Activated CD4-positive, alpha-beta T cell treated with anti-CD3 and anti-CD28 coated beads, Interleukin-2, Interleukin-6, amounts not matched to agents 100 ng/mL and 50 ng/mL, durations not matched to agents 16 hours and 8 hours (primary cell): Measurements from ENCODE around the gene LRRK2.
"Not testable (repeated sequence)": the region's sequence is repeated elsewhere in the genome, so short reads cannot be mapped to it uniquely, and the experiment has no call there.

Source experiments
- DNase-seq: peaks from one replicate; pipeline ENCODE4 v3.0.0-alpha.2; 2020

The LRRK2 gene

DNA sequence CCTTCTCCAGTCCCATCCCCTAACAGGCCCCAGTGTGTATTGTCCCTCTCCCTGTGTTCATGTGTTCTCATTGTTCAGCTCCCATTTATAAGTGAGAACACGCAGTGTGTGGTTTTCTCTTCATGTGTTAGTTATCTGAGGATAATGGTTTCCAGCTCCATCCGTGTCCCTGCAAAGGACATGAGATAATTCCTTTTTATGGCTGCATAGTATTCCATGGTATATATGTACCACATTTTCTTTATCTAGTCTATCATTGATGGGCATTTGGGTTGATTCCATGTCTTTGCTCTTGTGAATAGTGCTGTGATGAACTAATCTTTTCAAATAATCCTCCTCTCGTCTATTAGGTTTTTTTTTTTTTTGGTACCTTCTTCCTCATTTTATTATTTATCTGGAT lies 25.9 kb downstream of the LRRK2 start:
- DNase-seq, result not testable (repeated sequence)

- no peak for DNase-seq
Observed at GRCh38 chr12:40253936-40254335, 29.1 kb downstream of the LRRK2 start.

- no peak for DNase-seq
Observed at GRCh38 chr12:40254455-40255085, 29.8 kb downstream of the LRRK2 start.

GRCh38 chr12:40258371-40258770 lies 33.6 kb downstream of the LRRK2 start:
- no peak for DNase-seq

DNA sequence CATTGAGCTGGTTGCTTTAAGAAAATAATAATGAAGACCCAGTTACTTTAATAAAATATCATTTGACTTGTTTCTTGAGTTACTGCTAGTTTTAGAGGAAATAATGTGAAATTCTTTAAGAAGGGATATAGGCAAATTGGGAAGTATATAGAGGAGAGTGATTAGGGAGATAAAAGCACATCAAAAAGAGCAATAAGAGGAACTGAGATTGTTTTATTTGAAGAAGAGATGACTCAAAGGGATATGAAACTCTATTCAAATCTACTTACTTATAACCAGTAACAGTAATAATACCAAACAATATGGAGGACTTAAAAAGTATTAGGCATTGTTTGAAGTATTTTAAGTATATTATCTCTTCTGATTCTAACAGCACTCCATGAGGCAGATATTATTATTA lies 37.1 kb downstream of the LRRK2 start:
- no peak for DNase-seq

DNA sequence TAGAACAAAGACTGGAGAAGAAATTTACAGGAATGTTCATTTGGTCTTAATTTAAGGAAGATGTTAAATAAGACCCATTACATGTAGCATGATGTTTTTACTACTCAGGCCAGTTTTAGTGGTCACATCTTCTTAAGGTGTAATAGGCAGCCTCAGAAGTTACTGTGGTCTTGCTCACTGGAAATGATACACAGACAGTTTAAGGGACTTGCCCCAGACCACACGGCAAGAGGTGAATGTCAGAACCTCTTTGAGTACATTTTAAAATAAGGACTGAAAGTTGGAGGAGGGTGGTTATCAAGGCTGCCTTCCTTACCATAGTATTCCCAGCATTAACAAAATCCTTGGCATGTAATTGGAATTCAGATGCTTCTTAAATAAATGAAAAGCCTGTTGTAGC lies 37.9 kb downstream of the LRRK2 start:
- DNase-seq, result no peak

DNA sequence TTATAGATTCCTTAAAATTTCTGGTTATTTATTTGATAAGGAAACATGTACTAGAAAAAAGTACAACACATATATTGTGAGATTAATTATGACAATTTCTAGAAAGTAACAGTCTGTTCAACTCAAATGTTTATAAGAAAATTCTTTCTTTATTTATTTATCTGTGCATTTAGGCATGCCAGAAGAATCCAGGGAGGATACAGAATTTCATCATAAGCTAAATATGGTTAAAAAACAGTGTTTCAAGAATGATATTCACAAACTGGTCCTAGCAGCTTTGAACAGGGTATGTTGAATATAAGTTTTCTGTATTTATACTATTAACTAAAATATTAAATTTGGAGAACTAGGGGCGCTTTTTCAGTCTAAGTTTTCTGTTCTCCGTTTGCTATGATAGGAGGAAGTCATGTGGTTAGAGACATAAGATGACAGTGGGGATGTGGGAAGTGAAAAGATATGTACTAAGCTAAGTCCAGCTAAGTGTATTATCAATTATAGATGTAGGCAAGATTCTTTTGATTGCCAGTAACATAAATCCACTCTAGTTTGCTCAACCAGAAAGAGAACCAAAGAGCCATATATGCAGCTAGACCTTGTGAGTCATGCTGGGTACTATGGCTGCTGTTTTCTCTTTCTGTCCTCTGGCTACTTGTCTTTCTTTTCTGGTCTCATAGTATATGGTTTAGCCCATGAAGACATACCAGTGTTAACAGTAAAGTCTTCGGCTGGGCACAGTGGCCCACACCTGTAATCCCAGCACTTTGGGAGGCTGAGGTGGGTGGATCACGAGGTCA lies 39.0 kb downstream of the LRRK2 start:
- DNase-seq, result no peak

DNA sequence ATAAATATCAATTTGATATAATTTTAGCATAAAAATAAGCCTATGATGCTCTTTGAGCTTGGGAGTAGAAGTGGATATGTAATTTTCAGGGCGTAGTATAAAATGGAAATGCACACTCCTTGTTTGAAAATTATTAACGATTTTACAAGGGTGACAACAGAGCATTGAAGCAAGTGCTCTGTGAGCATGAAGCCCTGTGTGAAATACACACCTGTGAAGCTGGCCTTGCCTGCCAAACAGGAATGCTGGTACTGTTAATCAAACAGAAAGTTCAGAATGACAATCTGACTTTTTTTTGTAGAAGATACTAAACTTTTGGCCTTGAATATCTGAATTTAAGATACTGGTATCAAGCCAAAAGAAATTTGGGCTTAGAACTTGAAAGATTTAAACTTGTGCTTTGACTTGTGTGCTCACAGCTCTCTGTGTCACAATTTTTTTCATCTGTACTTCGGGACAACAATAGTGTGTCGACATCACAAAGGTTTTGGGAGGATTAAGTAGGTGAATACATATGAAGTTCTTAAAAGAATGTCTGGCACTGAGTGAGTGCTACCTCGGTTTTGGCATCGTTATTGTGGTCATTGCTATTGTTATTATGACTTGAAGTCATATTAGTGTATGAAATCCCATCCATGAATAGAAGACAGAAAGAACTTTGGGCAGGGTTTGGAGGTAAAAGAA lies 47.3 kb downstream of the LRRK2 start:
- DNase-seq, result no peak

GRCh38 chr12:40281791-40282364 lies 57.1 kb downstream of the LRRK2 start:
- DNase-seq, result no peak

- DNase-seq, result no peak
Observed at GRCh38 chr12:40286583-40286982, 61.8 kb downstream of the LRRK2 start.

GRCh38 chr12:40287369-40287975 lies 62.7 kb downstream of the LRRK2 start:
- DNase-seq, result no peak

- DNase-seq, result no peak
Observed at GRCh38 chr12:40292788-40293429, 68.1 kb downstream of the LRRK2 start.

GRCh38 chr12:40298341-40298740 lies 73.5 kb downstream of the LRRK2 start:
- DNase-seq, result no peak

DNA sequence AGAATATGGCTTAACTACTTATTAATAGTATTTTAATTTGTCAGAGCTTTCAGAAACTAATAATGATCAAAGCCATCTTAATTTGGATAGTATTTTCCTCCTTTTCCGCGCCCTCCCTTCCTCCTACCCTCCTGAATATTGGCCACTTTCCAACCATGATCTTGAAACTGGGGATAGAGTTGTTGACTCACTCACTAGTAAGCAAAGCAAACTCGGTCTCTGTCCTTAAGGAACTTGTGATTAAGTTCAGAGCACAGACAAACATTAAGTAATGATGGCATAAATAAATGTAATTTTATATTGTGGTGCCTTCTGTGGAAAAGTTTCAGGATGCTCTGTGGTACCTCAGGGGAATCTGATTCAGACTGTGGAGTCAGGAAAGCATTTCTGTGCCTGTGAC lies 75.7 kb downstream of the LRRK2 start:
- no peak for DNase-seq

GRCh38 chr12:40309001-40309400 lies 84.2 kb downstream of the LRRK2 start:
- DNase-seq, result no peak

- DNase-seq, result no peak
Observed at GRCh38 chr12:40310211-40310610, 85.4 kb downstream of the LRRK2 start.

- DNase-seq, result no peak
Observed at GRCh38 chr12:40312196-40312595, 87.4 kb downstream of the LRRK2 start.

GRCh38 chr12:40312982-40313576 lies 88.3 kb downstream of the LRRK2 start:
- no peak for DNase-seq

GRCh38 chr12:40313928-40314327 lies 89.1 kb downstream of the LRRK2 start:
- DNase-seq, result no peak

DNA sequence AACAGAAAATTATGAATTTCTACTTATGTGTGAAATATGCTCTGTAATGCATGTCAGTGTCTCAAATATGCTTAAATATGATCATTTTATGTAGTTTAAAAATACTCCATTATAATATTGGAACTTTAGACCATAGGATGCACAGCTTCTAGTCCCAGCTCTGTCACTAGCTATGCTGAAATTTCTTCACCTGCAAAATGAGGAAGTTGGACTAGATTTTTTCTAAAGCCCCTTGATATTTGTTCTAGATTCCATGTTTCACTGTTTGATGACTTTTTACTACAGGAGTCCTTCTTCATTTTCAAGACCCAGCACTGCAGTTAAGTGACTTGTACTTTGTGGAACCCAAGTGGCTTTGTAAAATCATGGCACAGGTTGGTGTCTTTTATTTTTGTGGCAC lies 90.1 kb downstream of the LRRK2 start:
- DNase-seq, result no peak

DNA sequence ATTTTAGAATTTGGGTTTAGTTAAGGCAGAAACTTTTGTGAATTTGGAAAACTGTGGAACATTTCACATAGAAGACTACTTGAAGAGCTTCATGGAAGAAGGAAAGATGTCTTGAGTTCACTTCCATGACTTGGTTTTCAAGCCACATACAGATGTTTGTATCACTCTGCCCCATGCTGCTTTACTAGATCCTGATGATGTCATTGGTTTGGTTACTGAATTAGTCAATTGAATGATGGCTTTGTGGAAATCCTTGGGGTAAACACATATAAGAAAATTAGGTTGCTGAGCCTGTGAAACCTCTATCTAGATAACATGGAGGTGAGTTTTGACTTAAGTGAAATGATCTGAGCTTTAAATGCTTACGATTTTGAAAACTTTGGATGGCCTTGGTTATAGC lies 90.6 kb downstream of the LRRK2 start:
- DNase-seq, result no peak

DNA sequence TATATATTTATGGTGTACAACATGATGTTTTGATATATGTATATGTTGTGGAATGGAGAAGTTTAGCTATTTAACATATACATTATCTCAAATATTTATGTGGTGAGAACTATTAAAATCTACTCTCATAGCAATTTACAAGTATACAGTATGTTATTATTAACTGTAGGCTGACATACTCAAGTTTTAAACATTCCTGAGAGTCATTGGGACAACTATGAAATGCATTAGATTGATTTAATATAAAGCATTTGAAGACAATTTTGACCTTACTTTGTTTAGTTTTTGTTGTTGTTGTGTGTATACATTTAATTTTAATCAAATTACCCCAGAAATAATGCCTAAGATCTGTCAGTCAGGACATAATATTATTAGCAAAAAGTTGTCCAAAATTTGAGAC lies 99.5 kb downstream of the LRRK2 start:
- DNase-seq, result no peak
